ENCODE measurements around the gene FGF14.

GRCh38 chr13:102240110-102240509 is 161.7 kb downstream of the FGF14 start:
- TF ChIP-seq CTCF (IDR thresholded peaks at IDR 0.05; ENCODE audit: poor library complexity) (no peak), EZH2 (IDR thresholded peaks at IDR 0.05; ENCODE audit: borderline replicate concordance) (no peak)
